AG04450 (cell line): ENCODE measurements around the gene BSN. TPM values are rescaled to one million over a fixed set of nuclear protein-coding genes. Genes with fewer than 3 reads are reported as not detected.

ENCODE experiments used
- CTCF ChIA-PET: fragments of 300-600, 350-600 bp; formaldehyde crosslinking; extraction: SDS; loops from one replicate; lab custom pipeline; 2022; ENCODE audit warnings: antibody characterized with exemption, inconsistent platforms; lab: Charles Lee
- POLR2A ChIA-PET: fragments of 350-600 bp; formaldehyde crosslinking; extraction: SDS; loops from one replicate; lab custom pipeline; 2021; ENCODE audit warnings: antibody characterized with exemption, inconsistent platforms; lab: Yijun Ruan, JAX
- DNase-seq: peaks from one replicate; pipeline ENCODE4 v3.0.0-alpha.2; 2011; ENCODE audit warnings: low read depth, low spot score
- H3K27ac ChIP-seq: one replicate; pipeline ENCODE4 v1.5.1; 2012; ENCODE audit warnings: low read depth, low read length, control low read depth
- H3K27me3 ChIP-seq: one replicate; pipeline ENCODE4 v1.6.0; 2012; ENCODE audit warnings: low read length; ENCODE audit not compliant: control insufficient read depth, insufficient read depth
- H3K4me3 ChIP-seq: 2 replicates; pipeline ENCODE4 v1.5.1; 2011; ENCODE audit warnings: mild to moderate bottlenecking, low read depth, low read length, control low read depth
- H3K9me3 ChIP-seq: 2 replicates; pipeline ENCODE4 v1.5.1; 2012; ENCODE audit warnings: low read length; ENCODE audit not compliant: control insufficient read depth, insufficient read depth
- CTCF ChIP-seq: IDR thresholded peaks from 2 replicates; pipeline ENCODE4 v1.5.1; 2011; ENCODE audit warnings: low read depth, low read length, control low read depth, inconsistent platforms
- polyA plus RNA-seq: library from polyadenylated mRNA; depleted of rRNA; stranded (reverse); fragments of >200 nt; gene quantifications from 2 replicates; pipeline ENCODE4 v1.2.3, GENCODE V29; 2011

Gene BSN
- polyA plus RNA-seq, 1 experiment: not detected

GRCh38 chr3:49650637-49651036, 96.4 kb downstream of the BSN start:
- peaks cover 15% of the 10 kb centered on the region for H3K27me3 ChIP-seq
- H3K4me3 ChIP-seq: no peak overlapping the region
- H3K27ac ChIP-seq: no peak overlapping the region
- ChIA-PET POLR2A (no interaction called here), CTCF (no interaction called here)
- no peak for TF ChIP-seq CTCF
- no peak for DNase-seq
- no peaks in the 10 kb centered on the region for H3K9me3 ChIP-seq

- DNase-seq: no peak
- Histone ChIP-seq H3K9me3 (no peaks in the 10 kb centered on the region), H3K27me3 (peaks cover 15% of the 10 kb centered on the region), H3K27ac (no peak overlapping the region), H3K4me3 (no peak overlapping the region)
- ChIA-PET POLR2A (no interaction called here), CTCF (interaction anchor here (1.4 kb wide), 1 partner anchor 19 kb away, joined by 4 read pairs; no protein-coding TSS in a partner anchor)
- no peak for TF ChIP-seq CTCF
These were observed 98.1 kb downstream of the BSN start for GRCh38 chr3:49652218-49652902.

GRCh38 chr3:49652903-49653415, 98.7 kb downstream of the BSN start:
- TF ChIP-seq CTCF: no peak
- POLR2A ChIA-PET: no interaction called here

GRCh38 chr3:49653621-49654020, 99.3 kb downstream of the BSN start:
- ChIA-PET POLR2A (no interaction called here), CTCF (no interaction called here)
- Histone ChIP-seq H3K9me3 (no peaks in the 10 kb centered on the region), H3K27ac (no peak overlapping the region), H3K4me3 (no peak overlapping the region), H3K27me3 (peaks cover 20% of the 10 kb centered on the region)
- no peak for TF ChIP-seq CTCF
- DNase-seq: no peak

More at GRCh38 chr3:49652903-49653415, 98.7 kb downstream of the BSN start:
- Histone ChIP-seq H3K9me3 (no peaks in the 10 kb centered on the region), H3K27ac (no peak overlapping the region), H3K4me3 (no peak overlapping the region), H3K27me3 (peaks cover 17% of the 10 kb centered on the region)
- CTCF ChIA-PET: interaction anchor here (1.4 kb wide), 1 partner anchor 18 kb away, joined by 4 read pairs; no protein-coding TSS in a partner anchor
- DNase-seq: no peak

- POLR2A ChIA-PET: no interaction called here
- Histone ChIP-seq H3K27ac (no peak overlapping the region), H3K27me3 (peaks cover 20% of the 10 kb centered on the region), H3K4me3 (no peak overlapping the region), H3K9me3 (no peaks in the 10 kb centered on the region)
- CTCF ChIA-PET: interaction anchor here (1.0 kb wide), 1 partner anchor 115 kb away, joined by 3 read pairs; no protein-coding TSS in a partner anchor
- TF ChIP-seq CTCF: no peak
- no peak for DNase-seq
These were observed 100.0 kb downstream of the BSN start for GRCh38 chr3:49654176-49654825.
